Left ventricle myocardium inferior (tissue), 1 donor: ENCODE results near the gene PDF. TPM values are rescaled to one million over a fixed set of nuclear protein-coding genes. Genes with fewer than 3 reads are reported as not detected.
A peak's percentile ranks its signal among the peaks of the same experiment; 100 is the strongest.

ENCODE experiments used
- DNase-seq: peaks from one replicate; pipeline ENCODE4 v3.0.0-alpha.2; 2020
- H3K27ac ChIP-seq: fragments of 200-600 bp; replicated peaks from 2 replicates; pipeline ENCODE4 v1.8.0; 2021
- H3K27me3 ChIP-seq: fragments of 200-600 bp; 2 replicates; pipeline ENCODE4 v1.8.0; 2021; ENCODE audit warnings: low read depth
- H3K36me3 ChIP-seq: fragments of 200-600 bp; 2 replicates; pipeline ENCODE4 v1.8.0; 2021
- H3K4me1 ChIP-seq: fragments of 200-600 bp; 2 replicates; pipeline ENCODE4 v1.8.0; 2021
- H3K4me3 ChIP-seq: fragments of 200-600 bp; 2 replicates; pipeline ENCODE4 v1.8.0; 2021; ENCODE audit warnings: mild to moderate bottlenecking, moderate library complexity
- H3K9me3 ChIP-seq: fragments of 200-600 bp; replicated peaks from 2 replicates; pipeline ENCODE4 v1.8.0; 2021
- CTCF ChIP-seq: fragments of 200-600 bp; IDR thresholded peaks from 2 replicates; pipeline ENCODE4 v1.8.0; 2021; ENCODE audit warnings: antibody characterized with exemption, mild to moderate bottlenecking, borderline replicate concordance
- intact Hi-C: fragments of 100-400 bp; cut with micrococcal nuclease; formaldehyde crosslinking; loops from one replicate; pipeline ENCODE4 v1.11.0; 2022
- long read RNA-seq: library from polyadenylated mRNA; unstranded; transcript quantifications from one replicate; pipeline ENCODE4 v2.0.0, GENCODE V29; 2021
- total RNA-seq: library from RNA; stranded (reverse); fragmentation: NEBNext Ultra II Directional; extraction: Animal tissue kit (Norgen Biotek cat#: 25700); gene quantifications from one replicate; pipeline ENCODE4 v1.2.1, GENCODE V29; 2021
- donor health status: DM: no; HTN: yes; CAD: no; lungs with severe emphysema.

Gene PDF, protein sequence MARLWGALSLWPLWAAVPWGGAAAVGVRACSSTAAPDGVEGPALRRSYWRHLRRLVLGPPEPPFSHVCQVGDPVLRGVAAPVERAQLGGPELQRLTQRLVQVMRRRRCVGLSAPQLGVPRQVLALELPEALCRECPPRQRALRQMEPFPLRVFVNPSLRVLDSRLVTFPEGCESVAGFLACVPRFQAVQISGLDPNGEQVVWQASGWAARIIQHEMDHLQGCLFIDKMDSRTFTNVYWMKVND
- 6.0 TPM for total RNA-seq
- long read RNA-seq, transcript PDF-201 (2 exons, 1,158 nt) = major isoform, 8 of 8 reads
- long read RNA-seq, partial matches to known transcripts = 0 of 8 reads
- long read RNA-seq, other reads (novel, unspliced or antisense) = 0 of 8 reads

DNA sequence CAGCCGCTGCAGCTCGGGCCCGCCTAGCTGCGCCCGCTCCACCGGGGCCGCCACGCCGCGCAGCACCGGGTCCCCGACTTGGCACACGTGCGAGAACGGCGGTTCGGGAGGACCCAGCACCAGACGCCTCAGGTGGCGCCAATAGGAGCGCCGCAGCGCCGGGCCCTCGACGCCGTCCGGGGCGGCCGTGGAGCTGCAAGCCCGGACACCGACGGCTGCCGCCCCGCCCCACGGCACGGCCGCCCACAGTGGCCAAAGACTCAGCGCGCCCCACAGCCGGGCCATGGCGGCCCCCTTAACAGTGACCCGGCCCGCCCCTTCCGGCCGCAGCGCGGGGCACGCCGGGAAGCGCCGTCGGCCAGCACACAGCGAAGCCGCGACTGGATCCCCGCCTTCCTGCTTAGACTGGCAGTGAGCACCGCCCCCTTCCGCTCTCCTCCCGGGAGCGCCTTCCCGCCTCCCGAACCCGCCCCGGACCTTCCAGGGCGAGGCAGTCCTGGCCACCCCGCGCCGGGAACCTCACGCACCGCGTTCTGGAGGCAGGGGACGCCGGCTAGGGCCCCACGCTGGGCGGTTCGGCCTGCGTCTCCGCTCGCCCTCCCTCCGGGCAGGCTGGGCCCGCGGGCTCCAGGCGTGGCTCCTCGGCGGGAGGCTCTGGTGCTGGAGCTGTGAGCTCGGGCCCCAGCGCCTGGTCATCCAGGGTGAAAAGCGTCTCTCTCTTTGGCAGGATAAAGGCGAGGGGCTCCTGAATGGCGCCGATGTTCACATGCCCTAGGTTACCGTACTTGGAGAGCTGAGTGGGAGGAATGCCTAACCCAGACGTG, at the start of gene PDF:
Gene PDF, minus strand, starts transcription at position 303 of the 824 bp plus-strand sequence. Its CDS starts 18 bp downstream, at position 285.
- Histone ChIP-seq H3K36me3 (peaks cover 63% of the 10 kb centered on the region), H3K27ac (peak within 1 kb of the TSS; percentile 94), H3K9me3 (no peaks in the 10 kb centered on the region), H3K27me3 (no peaks in the 10 kb centered on the region), H3K4me3 (peak within 1 kb of the TSS; percentile 98), H3K4me1 (peaks cover 62% of the 10 kb centered on the region)
- peak; percentile 95 for DNase-seq
- TF ChIP-seq CTCF = no peak
- intact Hi-C loops = no loop called here

DNA sequence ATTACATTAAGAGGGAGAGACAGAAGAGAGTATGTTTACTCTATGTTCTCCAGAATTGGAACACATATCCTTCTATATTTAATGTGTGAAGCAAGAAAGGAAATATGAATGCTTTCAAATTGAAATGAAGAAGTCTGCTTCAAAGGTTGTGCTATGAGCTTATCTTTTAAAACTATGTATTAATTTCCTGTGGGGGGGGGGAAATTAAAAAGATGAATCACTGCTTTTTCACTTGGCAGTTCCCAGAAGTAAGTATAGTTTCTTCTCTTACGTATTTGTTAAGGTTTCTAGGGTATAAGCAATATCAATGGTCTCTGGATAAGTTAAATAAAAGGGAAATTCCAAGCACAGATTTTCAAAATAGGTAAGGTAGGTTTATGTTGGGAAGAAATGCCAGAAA, 48.4 kb upstream of the PDF start:
- Histone ChIP-seq H3K27me3 (no peaks in the 10 kb centered on the region), H3K27ac (no peak overlapping the region), H3K4me1 (peaks cover 29% of the 10 kb centered on the region), H3K9me3 (no peaks in the 10 kb centered on the region), H3K36me3 (peaks cover 72% of the 10 kb centered on the region), H3K4me3 (no peak overlapping the region)
- intact Hi-C loops = no loop called here
- no peak for TF ChIP-seq CTCF
- no peak for DNase-seq

DNA sequence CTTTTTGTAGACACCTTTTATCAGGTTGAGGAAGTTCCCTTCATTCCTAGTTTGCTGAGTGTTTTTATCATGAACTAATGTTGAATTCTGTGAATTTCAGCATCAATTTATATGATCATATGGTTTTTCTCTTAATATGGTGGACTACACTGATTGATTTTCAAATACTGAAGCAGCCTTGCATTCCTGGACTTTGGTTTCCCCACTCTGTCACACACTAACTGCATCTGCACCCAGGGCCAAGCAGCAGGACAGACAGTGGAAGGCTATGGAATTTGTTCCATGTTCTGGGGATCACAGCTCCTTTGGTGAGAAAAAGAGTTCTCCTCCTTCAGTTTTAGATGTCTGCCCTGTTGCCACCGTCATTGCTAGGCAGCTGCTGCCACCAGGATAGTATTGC, 47.6 kb upstream of the PDF start:
- intact Hi-C loops = no loop called here
- Histone ChIP-seq H3K36me3 (peaks cover 70% of the 10 kb centered on the region), H3K9me3 (no peaks in the 10 kb centered on the region), H3K27ac (no peak overlapping the region), H3K4me3 (no peak overlapping the region), H3K27me3 (no peaks in the 10 kb centered on the region), H3K4me1 (peaks cover 23% of the 10 kb centered on the region)
- no peak for TF ChIP-seq CTCF
- no peak for DNase-seq

- H3K27ac ChIP-seq = no peak overlapping the region
- no peaks in the 10 kb centered on the region for H3K9me3 ChIP-seq
- H3K4me3 ChIP-seq = no peak overlapping the region
- H3K36me3 ChIP-seq = peaks cover 67% of the 10 kb centered on the region
- intact Hi-C loops = no loop called here
- peaks cover 10% of the 10 kb centered on the region for H3K4me1 ChIP-seq
- DNase-seq = no peak
- no peaks in the 10 kb centered on the region for H3K27me3 ChIP-seq
- TF ChIP-seq CTCF = no peak
Measured at GRCh38 chr16:69376393-69377059, 46.1 kb upstream of the PDF start.

DNA sequence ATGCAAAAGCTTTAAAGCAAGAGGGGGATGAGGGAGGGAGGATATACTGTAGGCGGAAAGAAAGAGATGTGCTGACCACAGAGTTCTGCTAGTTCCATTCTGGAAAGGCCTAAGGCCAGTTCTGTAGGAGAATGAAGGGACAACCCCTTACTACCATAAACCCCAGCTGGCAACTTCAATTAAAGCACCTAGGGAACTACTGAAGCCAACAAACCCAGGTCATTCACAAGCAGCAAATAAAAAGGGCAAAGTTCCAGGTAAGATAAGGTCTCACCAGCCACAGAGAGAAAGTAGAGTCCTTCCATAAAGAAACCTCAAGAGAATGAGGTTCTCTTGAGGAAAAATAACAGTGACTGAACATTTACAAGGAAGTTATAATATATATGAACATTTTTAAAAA, 42.6 kb upstream of the PDF start:
- no peak overlapping the region for H3K4me3 ChIP-seq
- peaks cover 66% of the 10 kb centered on the region for H3K36me3 ChIP-seq
- no peaks in the 10 kb centered on the region for H3K4me1 ChIP-seq
- H3K9me3 ChIP-seq = no peaks in the 10 kb centered on the region
- H3K27ac ChIP-seq = no peak overlapping the region
- no peak for DNase-seq
- no peaks in the 10 kb centered on the region for H3K27me3 ChIP-seq
- TF ChIP-seq CTCF = no peak
- intact Hi-C loops = no loop called here
